ENCODE measurements around the gene NOMO2. TPM values are rescaled to one million over a fixed set of nuclear protein-coding genes. Genes with fewer than 3 reads are reported as not detected.
A peak's percentile ranks its signal among the peaks of the same experiment; 100 is the strongest.
"Not testable (repeated sequence)": the region's sequence is repeated elsewhere in the genome, so short reads cannot be mapped to it uniquely, and the experiment has no call there.

Gene NOMO2
- total and polyA plus RNA-seq, 10 donors, result 28.0 to 84.1 (median 53.7) TPM

GRCh38 chr16:18518536-18519283, 43.2 kb downstream of the NOMO2 start:
- intact Hi-C loops (cut with DNase I; ENCODE audit: low total_unique reads); H3K4me3 ChIP-seq; H3K4me1 ChIP-seq; H3K9me3 ChIP-seq; DNase-seq; H3K27me3 ChIP-seq (replicated peaks in 1 of 7); H3K36me3 ChIP-seq; H3K27ac ChIP-seq: not testable (repeated sequence)
- no CpG with 5 or more reads among the region's 12 CpGs for WGBS, 5 donors

DNA sequence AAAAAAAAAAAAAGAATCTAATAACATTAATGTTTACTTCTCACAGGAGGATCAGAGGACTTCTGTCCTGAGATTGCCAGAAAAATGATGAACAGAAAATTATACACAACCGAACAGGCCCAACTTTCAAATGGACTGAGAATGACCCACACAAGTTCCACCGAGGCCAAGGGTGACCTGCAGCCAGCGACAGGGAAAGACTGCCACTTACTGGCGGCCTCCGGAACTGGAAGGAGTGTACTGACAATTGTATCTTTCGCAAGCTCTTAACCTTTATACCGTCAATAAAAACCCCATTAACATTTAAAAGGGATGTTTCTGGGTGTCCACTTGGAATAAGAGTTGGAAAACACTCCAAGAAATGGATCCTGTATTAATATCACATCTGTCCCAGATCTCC, 63.5 kb downstream of the NOMO2 start:
- not testable (repeated sequence) for H3K27ac ChIP-seq

DNA sequence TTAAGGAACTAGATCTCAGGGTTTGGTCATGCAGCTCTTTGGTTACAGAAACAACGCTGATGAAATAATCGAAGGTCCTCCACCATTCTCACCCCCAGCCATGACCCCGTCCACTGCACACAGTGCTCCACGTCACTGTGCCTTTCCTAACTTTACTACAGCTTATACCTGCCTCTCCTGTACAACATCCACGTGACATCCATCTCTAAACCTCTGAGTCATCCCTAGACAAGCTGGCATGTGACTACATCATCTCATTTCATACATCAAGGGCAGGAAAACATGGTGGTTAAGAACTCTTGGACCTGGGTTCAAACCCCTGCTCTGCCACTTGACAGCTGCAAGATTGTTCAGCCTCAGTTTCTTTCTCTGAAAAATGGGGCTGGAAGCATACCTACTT, 64.9 kb downstream of the NOMO2 start:
- WGBS, 5 donors, result no CpG with 5 or more reads among the region's 5 CpGs
- H3K36me3 ChIP-seq; H3K27ac ChIP-seq; H3K27me3 ChIP-seq (replicated peaks in 1 of 7); intact Hi-C loops (cut with DNase I; ENCODE audit: low total_unique reads); H3K9me3 ChIP-seq; H3K4me1 ChIP-seq; DNase-seq; H3K4me3 ChIP-seq: not testable (repeated sequence)

More for the DNA sequence above, 63.5 kb downstream of the NOMO2 start:
- DNase-seq; H3K27me3 ChIP-seq (replicated peaks in 1 of 7); H3K9me3 ChIP-seq; H3K4me3 ChIP-seq; H3K36me3 ChIP-seq; intact Hi-C loops (cut with DNase I; ENCODE audit: low total_unique reads); H3K4me1 ChIP-seq: not testable (repeated sequence)
- WGBS, 5 donors, result no CpG with 5 or more reads among the region's 7 CpGs

- H3K4me3 ChIP-seq; H3K27ac ChIP-seq; intact Hi-C loops (cut with DNase I; ENCODE audit: low total_unique reads); DNase-seq; H3K9me3 ChIP-seq; H3K4me1 ChIP-seq; H3K27me3 ChIP-seq (replicated peaks in 1 of 7); H3K36me3 ChIP-seq: not testable (repeated sequence)
- WGBS, 5 donors, result no CpG with 5 or more reads among the region's 11 CpGs
These were observed 69.6 kb downstream of the NOMO2 start for GRCh38 chr16:18492118-18492897.

DNA sequence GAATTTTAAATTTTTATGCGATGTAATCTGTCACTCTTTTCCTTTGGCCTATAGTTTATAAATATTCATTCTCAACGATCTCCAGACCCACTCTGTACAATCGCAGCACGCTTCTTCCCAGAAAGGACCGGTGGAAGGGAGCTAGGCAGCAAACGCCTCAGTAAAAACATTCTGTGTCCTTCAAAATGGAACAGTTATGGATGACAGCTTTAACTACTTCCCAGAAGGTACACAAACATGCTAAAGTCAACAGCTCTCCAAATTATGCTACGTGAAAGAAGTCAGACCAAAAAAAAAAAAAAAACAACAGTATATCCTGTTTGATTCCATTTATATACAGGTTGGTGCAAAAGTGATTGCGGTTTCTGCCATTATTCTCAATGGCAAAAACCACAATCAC, 125.9 kb downstream of the NOMO2 start:
- intact Hi-C loops (cut with DNase I; ENCODE audit: low total_unique reads); H3K4me1 ChIP-seq; H3K4me3 ChIP-seq; H3K36me3 ChIP-seq; H3K9me3 ChIP-seq; H3K27ac ChIP-seq; H3K27me3 ChIP-seq (replicated peaks in 1 of 7); DNase-seq: not testable (repeated sequence)
- 88 to 94% methylated on average over 2 to 4 of the region's 8 CpGs; no CpG with 5 or more reads in 3 of the 5 donors for WGBS, 5 donors

- DNase-seq; H3K36me3 ChIP-seq; H3K4me3 ChIP-seq; H3K9me3 ChIP-seq; H3K27me3 ChIP-seq (replicated peaks in 1 of 7); H3K4me1 ChIP-seq; H3K27ac ChIP-seq; intact Hi-C loops (cut with DNase I; ENCODE audit: low total_unique reads): not testable (repeated sequence)
- WGBS, 5 donors, result no CpG with 5 or more reads among the region's 7 CpGs
These were observed 146.1 kb downstream of the NOMO2 start for GRCh38 chr16:18415827-18416226.

- H3K27ac ChIP-seq; H3K4me3 ChIP-seq; H3K9me3 ChIP-seq; intact Hi-C loops (cut with DNase I; ENCODE audit: low total_unique reads); H3K27me3 ChIP-seq (replicated peaks in 1 of 7); H3K4me1 ChIP-seq; H3K36me3 ChIP-seq; DNase-seq: not testable (repeated sequence)
- WGBS, 5 donors, result no CpG with 5 or more reads among the region's 11 CpGs
These were observed 152.2 kb downstream of the NOMO2 start for GRCh38 chr16:18409532-18410293.

DNA sequence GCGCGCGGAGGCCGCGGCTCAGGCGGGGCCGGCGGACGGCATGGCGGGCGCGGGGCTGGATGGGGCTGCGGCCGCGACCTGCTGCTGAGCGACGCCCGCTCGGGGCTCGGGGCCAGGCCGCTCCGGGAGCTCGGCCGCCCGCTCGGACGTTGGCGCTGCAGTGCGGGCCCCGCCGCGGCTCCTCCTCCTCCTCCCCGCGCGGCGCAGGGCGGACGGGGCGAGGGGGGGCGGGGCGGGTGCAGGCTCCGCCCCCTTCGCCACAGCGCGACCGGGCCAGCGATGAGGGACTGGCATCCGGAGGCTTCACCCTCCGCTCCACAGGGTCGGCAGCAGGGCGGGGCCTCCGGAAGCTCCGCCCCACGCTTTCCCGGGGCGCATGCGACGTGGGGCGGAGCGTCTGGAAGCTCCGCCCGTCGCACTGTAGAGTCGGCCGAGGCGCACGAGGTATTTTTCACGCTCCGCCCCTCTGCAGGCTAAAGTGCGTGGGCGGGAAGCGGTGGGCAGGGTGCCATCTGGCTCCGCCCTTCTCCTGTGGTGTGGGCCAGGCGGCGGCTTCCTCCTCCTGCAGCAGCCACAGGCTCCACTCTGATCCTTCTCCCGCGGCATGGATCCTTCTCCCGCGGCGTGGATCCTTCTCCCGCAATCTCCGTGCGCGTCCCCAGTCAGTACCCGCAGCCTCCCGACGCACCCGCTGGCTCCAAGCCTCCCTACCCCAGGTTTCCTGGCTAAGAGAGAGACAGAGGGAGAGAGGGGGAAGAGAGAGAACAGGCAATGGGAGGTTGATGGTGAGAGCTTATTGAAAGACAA, 159.8 kb downstream of the NOMO2 start:
- intact Hi-C loops (cut with DNase I; ENCODE audit: low total_unique reads), result not testable (repeated sequence)

GRCh38 chr16:18401159-18401558, 160.7 kb downstream of the NOMO2 start:
- 0 to 2% (median 0%) methylated on average over 6 to 19 of the region's 38 CpGs; no CpG with 5 or more reads in 1 of the 5 donors for WGBS, 5 donors
- Histone ChIP-seq H3K4me3 (peak overlapping the region in 7 of 8 donors; percentile 33 to 63 (median 39)), H3K27ac (peak overlapping the region in 5 of 8 donors; percentile 52 to 64 (median 60))
- H3K4me1 ChIP-seq; H3K27me3 ChIP-seq (replicated peaks in 1 of 7); H3K36me3 ChIP-seq; H3K9me3 ChIP-seq; intact Hi-C loops (cut with DNase I; ENCODE audit: low total_unique reads): not testable (repeated sequence)
- peak; percentile 85 for DNase-seq

More for the DNA sequence above, 159.8 kb downstream of the NOMO2 start:
- not testable (repeated sequence) for H3K4me1 ChIP-seq; H3K27me3 ChIP-seq (replicated peaks in 1 of 7); H3K36me3 ChIP-seq; H3K9me3 ChIP-seq; DNase-seq; H3K27ac ChIP-seq; H3K4me3 ChIP-seq
- WGBS, 5 donors, result no CpG with 5 or more reads among the region's 88 CpGs

DNA sequence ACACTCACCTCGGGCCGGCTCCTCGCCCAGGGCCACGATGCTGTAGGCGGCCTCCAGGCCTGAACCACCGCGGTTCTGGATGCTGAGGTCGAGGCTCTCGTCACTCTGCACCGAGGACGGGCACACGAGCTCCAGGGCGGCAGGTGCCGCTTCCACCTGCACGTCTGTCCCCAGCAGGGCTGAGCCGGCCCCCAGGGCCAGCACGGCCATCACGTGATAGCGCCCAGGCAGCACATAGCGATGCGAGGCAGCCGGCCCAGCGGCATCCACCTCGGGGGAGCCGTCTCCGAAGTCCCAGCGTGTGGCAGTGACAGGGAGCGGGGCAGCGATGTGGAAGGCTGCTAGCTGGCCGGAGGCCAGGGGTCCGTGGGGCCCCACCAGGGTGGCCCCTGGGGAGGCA, 167.5 kb downstream of the NOMO2 start:
- H3K27me3 ChIP-seq (replicated peaks in 1 of 7); H3K9me3 ChIP-seq; H3K36me3 ChIP-seq; H3K4me1 ChIP-seq; H3K4me3 ChIP-seq; H3K27ac ChIP-seq; intact Hi-C loops (cut with DNase I; ENCODE audit: low total_unique reads): not testable (repeated sequence)
- peak; percentile 1 for DNase-seq
- WGBS, 5 donors, result 79 to 85% methylated on average over 9 to 15 of the region's 31 CpGs; no CpG with 5 or more reads in 3 of the 5 donors
